Muscle of leg (tissue), 11 donors: ENCODE measurements around the gene FNDC3B. TPM values are rescaled to one million over a fixed set of nuclear protein-coding genes. Genes with fewer than 3 reads are reported as not detected.

Source experiments
- DNase-seq: peaks from one replicate; pipeline ENCODE4 v3.0.0; 2013
- H3K27ac ChIP-seq: one replicate; pipeline ENCODE4 v1.5.1; 2013; ENCODE audit warnings: mild to moderate bottlenecking, low read length, control low read depth
- H3K27me3 ChIP-seq: one replicate; pipeline ENCODE4 v1.6.1; 2013; ENCODE audit warnings: low read length; ENCODE audit not compliant: control insufficient read depth, insufficient read depth
- H3K36me3 ChIP-seq: one replicate; pipeline ENCODE4 v1.6.1; 2013; ENCODE audit warnings: low read length; ENCODE audit not compliant: control insufficient read depth, insufficient read depth
- H3K4me1 ChIP-seq: one replicate; pipeline ENCODE4 v1.6.1; 2013; ENCODE audit warnings: low read length; ENCODE audit not compliant: control insufficient read depth, insufficient read depth
- H3K4me3 ChIP-seq: one replicate; pipeline ENCODE4 v1.5.1; 2013; ENCODE audit warnings: low read length, control low read depth
- H3K9me3 ChIP-seq: replicated peaks from 2 replicates; pipeline ENCODE4 v1.6.1; 2013; ENCODE audit warnings: low read depth, low read length; ENCODE audit not compliant: control insufficient read depth
- WGBS: methylation state at CpG from one replicate; pipeline ENCODE4 v1.1.5; 2013; ENCODE audit warnings: missing lambda C conversion rate; ENCODE audit not compliant: insufficient coverage; 5-methylcytosine and 5-hydroxymethylcytosine counted together
- polyA plus RNA-seq, 8 donors: library from polyadenylated mRNA; unstranded; fragments of 120-200 nt; gene quantifications; one replicate each; pipeline versions ENCODE4 v1.2.1 to v1.2.3, GENCODE V29; 2013; ENCODE audit warnings: inconsistent platforms in 1 of 8, low replicate concordance in 1 of 8; ENCODE audit not compliant: insufficient read length in 8 of 8, insufficient read depth in 1 of 8
- total RNA-seq: library from RNA; stranded (reverse); fragments of 120-200 nt; gene quantifications from one replicate; pipeline ENCODE4 v1.2.4, GENCODE V29; 2013

Gene FNDC3B
- total and polyA plus RNA-seq, 9 donors: 35.1 to 98.8 (median 58.3) TPM

DNA sequence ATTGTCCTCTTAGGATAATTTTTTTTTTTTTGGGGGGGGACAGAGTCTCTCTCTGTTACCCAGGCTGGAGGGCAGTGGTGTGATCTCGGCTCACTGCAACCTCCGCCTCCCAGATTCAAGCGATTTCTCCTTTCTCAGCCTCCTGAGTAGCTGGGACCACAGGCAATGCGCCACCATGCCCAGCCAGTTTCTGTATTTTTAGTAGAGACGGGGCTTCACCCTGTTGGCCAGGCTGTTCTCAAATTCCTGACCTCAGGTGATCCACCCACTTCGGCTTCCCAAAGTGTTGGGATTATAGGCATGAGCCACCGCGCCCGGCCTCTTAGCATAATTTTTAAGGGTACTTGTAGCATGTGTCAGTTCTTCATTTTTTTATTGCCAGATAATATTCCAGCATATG, 122.6 kb downstream of the FNDC3B start:
- no peaks in the 10 kb centered on the region for H3K27me3 ChIP-seq
- no peak overlapping the region for H3K4me3 ChIP-seq
- DNase-seq: no peak
- WGBS: 83% methylated on average over 2 of the region's 9 CpGs
- H3K4me1 ChIP-seq: peaks cover 3% of the 10 kb centered on the region
- no peaks in the 10 kb centered on the region for H3K9me3 ChIP-seq
- peak overlapping the region; percentile 69 for H3K27ac ChIP-seq
- H3K36me3 ChIP-seq: no peaks in the 10 kb centered on the region

DNA sequence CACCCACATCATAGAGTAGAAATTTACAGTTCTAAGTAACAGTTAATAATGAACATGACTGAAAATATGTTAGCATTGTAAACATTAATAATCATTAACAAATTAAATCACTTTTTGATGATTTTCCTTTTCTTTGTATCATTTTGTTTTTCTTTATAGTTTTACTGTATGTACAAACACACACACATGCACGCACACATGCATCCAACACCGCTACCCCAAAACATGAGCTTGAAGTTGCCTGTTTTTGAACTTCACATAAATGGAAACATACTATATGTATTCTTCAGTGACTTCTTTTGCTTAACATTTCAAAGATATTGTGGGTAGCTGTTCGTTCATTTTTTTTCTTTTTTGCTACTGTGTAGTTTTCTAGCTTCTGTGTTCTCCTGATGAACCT, 123.9 kb downstream of the FNDC3B start:
- Histone ChIP-seq H3K4me3 (no peak overlapping the region), H3K36me3 (no peaks in the 10 kb centered on the region), H3K27ac (no peak overlapping the region), H3K27me3 (no peaks in the 10 kb centered on the region), H3K9me3 (no peaks in the 10 kb centered on the region), H3K4me1 (peaks cover 3% of the 10 kb centered on the region)
- DNase-seq: no peak
- WGBS: no CpG with 5 or more reads among the region's 3 CpGs

- Histone ChIP-seq H3K4me3 (no peak overlapping the region), H3K9me3 (no peaks in the 10 kb centered on the region), H3K36me3 (peaks cover 5% of the 10 kb centered on the region), H3K27me3 (no peaks in the 10 kb centered on the region), H3K27ac (no peak overlapping the region), H3K4me1 (peaks cover 13% of the 10 kb centered on the region)
- DNase-seq: no peak
- WGBS: no CpG with 5 or more reads among the region's 6 CpGs
These were observed 125.4 kb downstream of the FNDC3B start for GRCh38 chr3:172164620-172165362.

DNA sequence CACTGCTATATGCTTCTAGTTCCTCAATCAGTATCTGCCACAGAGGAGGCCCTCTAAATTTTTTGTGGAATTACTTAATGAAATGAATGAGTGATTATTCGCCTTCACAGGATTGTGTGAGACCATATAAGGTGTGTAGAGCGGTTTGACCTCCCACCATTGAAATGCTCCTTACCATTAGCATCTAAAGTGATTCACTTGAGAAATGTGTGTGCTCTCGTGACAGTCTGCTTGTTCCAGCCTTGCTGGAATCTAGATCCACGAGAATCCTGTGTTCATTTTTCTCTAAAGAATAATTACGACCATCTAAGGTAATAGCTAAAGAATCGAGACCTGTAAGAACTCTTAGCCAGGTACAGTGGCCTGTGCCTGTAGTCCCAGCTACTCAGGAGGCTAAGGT, 126.9 kb downstream of the FNDC3B start:
- Histone ChIP-seq H3K4me1 (peaks cover 17% of the 10 kb centered on the region), H3K27ac (no peak overlapping the region), H3K4me3 (no peak overlapping the region), H3K27me3 (no peaks in the 10 kb centered on the region), H3K36me3 (peaks cover 8% of the 10 kb centered on the region), H3K9me3 (no peaks in the 10 kb centered on the region)
- DNase-seq: no peak
- 88% methylated on average over 3 of the region's 6 CpGs for WGBS

DNA sequence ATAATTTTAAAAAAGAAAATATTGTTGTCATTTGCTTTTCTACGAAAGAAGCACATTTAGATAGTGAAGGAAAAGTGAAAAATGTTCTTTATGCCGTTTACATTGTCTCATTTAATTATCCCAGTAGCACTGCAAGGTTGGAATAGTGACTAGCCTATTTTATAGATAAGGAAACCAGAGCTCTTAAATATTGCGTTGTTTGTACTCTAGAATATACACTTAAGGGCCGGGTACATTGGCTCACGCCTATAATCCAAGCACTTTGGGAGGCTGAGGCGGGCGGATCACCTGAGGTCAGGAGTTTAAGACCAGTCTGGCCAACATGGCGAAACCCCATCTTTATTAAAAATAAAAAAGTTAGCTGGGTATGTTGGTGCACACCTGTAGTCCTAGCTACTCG, 127.5 kb downstream of the FNDC3B start:
- Histone ChIP-seq H3K27ac (no peak overlapping the region), H3K36me3 (peaks cover 8% of the 10 kb centered on the region), H3K4me1 (peaks cover 22% of the 10 kb centered on the region), H3K4me3 (no peak overlapping the region), H3K27me3 (no peaks in the 10 kb centered on the region), H3K9me3 (no peaks in the 10 kb centered on the region)
- WGBS: 89% methylated on average over 4 of the region's 9 CpGs
- DNase-seq: no peak

DNA sequence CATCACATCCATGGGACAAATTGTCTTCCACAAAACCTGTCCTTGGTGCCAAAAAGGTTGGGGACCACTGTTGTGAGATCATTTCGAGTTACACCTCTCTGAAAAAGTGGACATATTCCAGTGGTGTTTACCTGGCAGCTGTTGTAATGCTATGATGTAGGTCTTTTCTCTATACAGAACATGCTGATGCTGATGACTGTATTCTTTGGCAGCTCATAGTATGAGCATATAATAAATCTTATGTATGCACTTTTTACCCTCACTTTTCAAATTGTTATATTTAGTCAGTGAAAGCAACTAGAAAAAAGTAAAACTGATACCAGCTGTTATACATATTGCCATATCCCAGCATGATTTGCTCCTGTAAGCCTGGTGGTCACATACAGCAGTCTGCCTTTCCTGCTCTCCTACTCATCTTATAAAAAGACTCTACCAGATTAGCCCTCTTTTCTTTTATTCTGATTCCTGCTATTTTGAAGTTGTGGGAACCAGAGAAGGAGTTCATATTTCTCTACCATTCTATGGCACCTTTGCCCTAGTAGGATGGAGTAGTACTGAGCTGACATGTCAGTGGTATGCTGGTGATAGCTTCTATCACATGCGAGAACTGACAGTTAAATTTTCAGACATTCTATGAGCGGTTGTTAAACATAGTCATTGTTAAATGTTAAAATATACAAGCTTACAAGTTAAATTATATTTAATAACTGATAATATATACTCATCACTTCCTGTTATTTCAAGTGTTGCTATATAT, 128.7 kb downstream of the FNDC3B start:
- no peak overlapping the region for H3K27ac ChIP-seq
- H3K36me3 ChIP-seq: peaks cover 8% of the 10 kb centered on the region
- H3K27me3 ChIP-seq: no peaks in the 10 kb centered on the region
- H3K4me1 ChIP-seq: peaks cover 22% of the 10 kb centered on the region
- no peak for DNase-seq
- no CpG with 5 or more reads among the region's 3 CpGs for WGBS
- no peak overlapping the region for H3K4me3 ChIP-seq
- no peaks in the 10 kb centered on the region for H3K9me3 ChIP-seq

DNA sequence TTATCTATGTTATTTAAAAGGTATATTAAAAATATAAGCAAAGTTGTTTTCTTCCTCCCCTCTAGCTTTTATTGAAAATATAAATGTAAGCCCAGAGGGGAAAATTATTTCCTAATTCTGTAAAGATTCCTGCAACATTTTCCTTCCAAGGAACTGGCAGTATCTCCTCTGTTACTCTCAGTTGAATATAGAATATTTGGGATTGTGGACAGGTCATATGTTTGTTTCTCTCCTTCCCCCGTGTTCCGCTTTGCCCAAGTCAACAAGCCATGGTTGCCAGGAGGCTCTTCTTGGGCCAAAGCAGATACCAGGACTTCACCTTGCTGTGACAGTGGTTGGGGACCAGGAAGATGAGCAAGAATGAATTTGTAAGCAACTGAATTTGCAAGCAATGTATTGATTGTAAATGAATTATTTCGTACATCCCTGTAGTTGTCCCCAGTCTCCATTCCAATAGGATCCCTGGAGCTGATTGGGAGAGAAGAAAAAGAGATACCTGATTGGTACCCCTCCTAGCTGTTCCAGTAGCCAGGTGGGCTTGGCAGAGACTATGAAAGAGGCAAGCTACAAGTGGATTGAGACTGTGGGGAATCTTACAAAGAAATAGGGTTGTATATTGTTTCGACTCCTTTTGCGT, 130.8 kb downstream of the FNDC3B start:
- peak overlapping the region; percentile 60 for H3K27ac ChIP-seq

DNA sequence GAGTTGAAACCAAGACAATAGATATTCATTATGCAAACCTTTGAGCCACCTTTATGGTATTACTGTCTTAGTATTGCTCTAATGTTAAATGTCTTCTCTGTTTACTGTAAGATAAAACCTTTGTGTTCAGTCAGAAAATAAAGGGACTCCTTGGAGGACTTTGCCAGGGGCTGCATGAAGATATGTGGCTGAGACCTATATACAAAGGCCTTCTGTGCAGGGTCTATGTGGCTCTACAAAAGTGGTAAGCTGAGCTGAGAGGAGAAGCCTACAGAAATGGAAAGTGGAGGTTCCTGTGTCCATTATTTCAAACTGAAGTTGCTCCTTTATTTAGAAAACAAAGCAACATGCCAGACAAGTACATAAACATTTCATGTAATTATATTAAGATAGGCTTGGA, 131.5 kb downstream of the FNDC3B start:
- Histone ChIP-seq H3K27ac (no peak overlapping the region), H3K4me1 (peaks cover 31% of the 10 kb centered on the region), H3K4me3 (no peak overlapping the region), H3K9me3 (no peaks in the 10 kb centered on the region), H3K36me3 (peaks cover 8% of the 10 kb centered on the region), H3K27me3 (no peaks in the 10 kb centered on the region)
- no peak for DNase-seq

More for the DNA sequence above, 130.8 kb downstream of the FNDC3B start:
- no peak overlapping the region for H3K4me3 ChIP-seq
- peaks cover 8% of the 10 kb centered on the region for H3K36me3 ChIP-seq
- H3K9me3 ChIP-seq: no peaks in the 10 kb centered on the region
- no peaks in the 10 kb centered on the region for H3K27me3 ChIP-seq
- DNase-seq: no peak
- WGBS: no CpG with 5 or more reads among the region's 5 CpGs
- H3K4me1 ChIP-seq: peaks cover 30% of the 10 kb centered on the region

DNA sequence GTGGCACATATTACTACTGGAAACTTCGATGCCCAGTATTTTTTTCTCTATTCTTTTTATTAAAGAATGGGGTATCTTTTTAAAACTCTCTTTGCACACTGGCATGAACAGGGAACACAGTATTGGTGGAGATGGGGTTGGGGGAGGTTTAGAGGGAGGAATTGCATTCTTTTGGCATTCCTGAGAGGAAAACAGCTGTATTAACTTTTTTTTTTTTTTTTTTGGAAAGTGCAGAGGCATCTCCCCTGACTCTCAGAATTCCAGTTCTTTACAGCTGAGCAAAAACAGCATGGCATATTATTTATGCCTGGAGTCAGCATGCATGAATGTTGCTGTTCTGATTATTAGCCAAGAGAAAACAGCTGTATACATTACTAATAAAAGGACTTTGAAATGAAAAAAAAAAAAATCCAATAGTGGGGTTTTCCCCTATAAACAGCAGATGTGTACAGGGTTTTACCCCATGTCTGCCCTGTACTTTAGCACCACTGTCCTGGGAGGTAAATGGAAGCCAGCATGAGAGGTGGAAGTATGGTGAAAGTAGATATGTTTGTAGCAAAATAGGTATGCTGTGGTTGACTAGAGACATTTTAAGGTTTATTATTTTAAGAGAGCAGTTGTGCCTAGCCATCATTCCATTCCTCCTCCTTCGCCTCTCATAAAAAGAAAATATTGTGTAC, 132.2 kb downstream of the FNDC3B start:
- Histone ChIP-seq H3K27me3 (no peaks in the 10 kb centered on the region), H3K4me1 (peaks cover 31% of the 10 kb centered on the region), H3K9me3 (no peaks in the 10 kb centered on the region), H3K36me3 (peaks cover 8% of the 10 kb centered on the region), H3K4me3 (no peak overlapping the region), H3K27ac (peak overlapping the region; percentile 52)
- WGBS: no CpG with 5 or more reads among the region's 2 CpGs
- peak; percentile 64 for DNase-seq
